ENCODE data around the gene THUMPD3.

Gene THUMPD3

DNA sequence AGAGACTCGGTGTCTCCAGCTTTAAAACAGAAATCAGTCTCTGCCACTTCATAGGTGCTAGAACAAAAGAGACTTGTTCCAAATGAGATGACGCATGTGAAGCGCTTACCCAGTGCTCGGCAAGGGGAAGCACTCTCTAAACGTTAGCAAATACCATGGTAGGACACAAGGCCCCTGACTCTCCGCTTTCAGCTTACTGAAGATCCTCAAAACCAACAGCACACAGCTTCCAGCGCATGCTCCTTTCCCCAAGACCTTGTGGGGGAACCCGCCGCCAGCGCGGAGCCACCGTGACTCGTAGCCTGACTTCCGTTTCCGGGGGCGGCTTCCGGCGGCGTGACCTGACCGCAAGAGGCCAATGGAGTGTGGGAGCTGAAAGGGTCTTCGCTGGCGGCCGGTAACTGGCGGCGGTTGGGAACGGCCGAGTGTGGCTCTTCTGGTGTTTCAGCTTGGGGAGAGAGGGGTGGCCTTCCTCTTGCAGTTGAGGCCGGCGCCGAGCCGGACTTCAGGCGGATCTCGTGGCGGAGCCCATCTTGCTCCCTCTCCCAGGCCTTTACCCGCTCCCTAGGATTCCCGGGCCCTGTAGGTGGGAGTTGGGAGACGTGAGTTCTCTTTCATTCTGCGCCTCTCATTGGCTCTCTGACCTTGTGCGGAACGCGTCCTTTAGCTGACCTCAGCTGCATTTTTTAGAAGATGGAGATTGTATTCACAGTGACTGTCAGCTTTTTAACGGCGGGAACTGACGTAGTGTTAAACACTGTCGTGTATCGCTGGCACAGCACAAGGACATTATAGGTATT is at the start of gene THUMPD3:
Gene THUMPD3 (plus strand): TSS at position 324 of the 800 bp plus-strand sequence. CDS start 2,015 bp downstream, outside the sequence.
- DNase-seq: peak; percentile 48

- no peak for DNase-seq
Observed at GRCh38 chr3:9314796-9315195, 48.1 kb upstream of the THUMPD3 start.

DNA sequence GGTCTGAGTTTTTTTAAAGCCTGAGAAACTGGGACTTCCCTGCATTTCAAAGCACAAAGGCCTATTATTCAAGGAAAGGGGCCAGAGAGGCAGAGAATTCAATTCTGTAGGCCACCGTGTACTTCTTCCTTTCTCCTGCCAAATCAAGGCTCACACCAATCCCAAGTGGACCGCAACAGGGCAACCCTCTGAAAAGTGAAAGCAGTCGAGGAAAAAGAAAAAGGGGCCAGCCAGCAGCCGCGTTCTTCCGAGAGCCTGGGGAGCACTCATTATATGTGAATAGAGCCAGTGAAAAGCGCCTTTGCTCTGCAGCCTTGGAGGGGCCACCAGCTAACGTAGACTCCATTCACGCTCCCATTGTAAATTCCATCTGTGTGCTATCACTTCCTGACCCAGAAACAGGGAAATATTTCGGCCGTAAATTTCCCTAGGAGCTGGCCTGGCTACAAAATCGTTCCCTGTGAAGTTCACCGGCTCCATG is 45.9 kb upstream of the THUMPD3 start:
- no peak for DNase-seq

DNA sequence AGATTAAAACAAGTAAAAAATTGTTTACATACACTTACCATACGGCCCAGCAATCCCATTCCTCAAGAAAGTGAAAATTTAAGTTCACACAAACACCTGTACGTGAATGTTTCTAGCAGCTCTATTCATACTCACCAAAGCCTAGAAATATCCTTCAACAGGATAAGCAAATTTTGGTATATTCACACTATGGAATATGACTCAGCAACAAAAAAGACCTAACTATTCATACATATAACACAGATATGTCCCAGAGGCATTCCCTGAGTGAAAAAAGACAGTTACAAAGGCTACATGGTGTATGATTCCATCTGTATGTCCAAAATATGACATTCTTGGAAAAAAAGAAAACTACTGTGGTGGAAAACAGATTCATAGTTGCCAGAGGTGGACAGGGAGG is 40.1 kb upstream of the THUMPD3 start:
- DNase-seq: no peak

GRCh38 chr3:9324944-9325343 is 37.9 kb upstream of the THUMPD3 start:
- no peak for DNase-seq

DNA sequence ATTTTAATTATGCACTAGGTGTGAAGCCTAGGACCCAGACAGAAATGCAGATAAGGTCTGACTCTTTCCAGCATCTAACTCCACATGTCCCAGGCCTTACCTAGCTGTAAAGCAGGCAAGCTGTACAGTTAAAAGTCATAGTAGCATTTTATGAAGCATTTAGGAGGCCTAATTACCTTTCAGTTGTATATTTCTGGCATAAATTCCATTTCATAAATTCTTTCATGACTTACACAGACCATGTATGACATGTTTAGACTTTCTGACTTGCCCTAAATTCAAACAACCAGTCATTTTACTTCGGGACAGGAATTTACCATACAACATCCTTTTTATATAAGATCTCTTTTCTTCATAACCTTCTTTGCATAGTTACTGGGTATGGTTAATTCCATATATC is 35.3 kb upstream of the THUMPD3 start:
- no peak for DNase-seq

- DNase-seq: no peak
Observed at GRCh38 chr3:9330166-9330703, 32.6 kb upstream of the THUMPD3 start.

DNA sequence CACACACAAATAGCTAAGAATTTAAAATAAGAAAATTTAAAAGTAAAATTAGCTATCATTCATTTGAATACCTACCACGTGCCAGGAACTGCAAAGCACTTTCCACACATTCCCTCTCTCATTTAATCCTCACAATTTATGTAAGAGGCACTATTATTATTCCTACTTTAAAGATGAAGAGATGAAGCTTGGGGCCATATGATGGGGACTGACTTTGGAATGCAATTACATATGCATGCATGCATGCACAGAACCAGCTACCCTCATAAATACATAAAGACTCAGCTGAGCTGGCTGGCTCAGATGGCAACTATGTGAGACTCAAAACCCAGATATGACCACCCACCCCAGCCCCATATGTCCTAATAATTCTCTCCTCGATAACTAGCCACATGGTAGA is 31.7 kb upstream of the THUMPD3 start:
- DNase-seq: no peak

- DNase-seq: no peak
Observed at GRCh38 chr3:9332250-9333030, 30.4 kb upstream of the THUMPD3 start.

- DNase-seq: peak; percentile 22
Observed at GRCh38 chr3:9339761-9340471, 22.9 kb upstream of the THUMPD3 start.

DNA sequence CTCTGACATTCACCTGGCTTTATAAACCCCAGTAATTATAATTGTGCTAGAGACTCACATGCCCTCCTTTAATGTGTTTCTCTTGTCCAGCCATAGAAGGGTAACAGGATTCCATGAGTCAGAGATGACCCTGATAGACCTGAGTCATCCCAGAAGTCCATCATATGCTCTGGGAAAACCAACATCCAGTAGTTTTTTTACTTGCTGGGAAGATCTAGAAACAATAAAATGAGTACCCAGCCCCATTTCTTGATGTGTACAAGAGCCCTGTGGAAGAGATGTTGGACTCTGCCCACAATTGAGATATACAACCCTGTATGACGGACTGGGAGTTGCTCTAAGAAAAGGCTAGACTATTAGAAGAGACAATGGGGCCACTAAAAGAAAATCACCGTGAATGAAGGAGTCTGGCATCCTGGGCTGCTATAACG is 22.4 kb upstream of the THUMPD3 start:
- DNase-seq: no peak

- no peak for DNase-seq
Observed at GRCh38 chr3:9342696-9343095, 20.2 kb upstream of the THUMPD3 start.

GRCh38 chr3:9343115-9343514 is 19.7 kb upstream of the THUMPD3 start:
- no peak for DNase-seq

DNA sequence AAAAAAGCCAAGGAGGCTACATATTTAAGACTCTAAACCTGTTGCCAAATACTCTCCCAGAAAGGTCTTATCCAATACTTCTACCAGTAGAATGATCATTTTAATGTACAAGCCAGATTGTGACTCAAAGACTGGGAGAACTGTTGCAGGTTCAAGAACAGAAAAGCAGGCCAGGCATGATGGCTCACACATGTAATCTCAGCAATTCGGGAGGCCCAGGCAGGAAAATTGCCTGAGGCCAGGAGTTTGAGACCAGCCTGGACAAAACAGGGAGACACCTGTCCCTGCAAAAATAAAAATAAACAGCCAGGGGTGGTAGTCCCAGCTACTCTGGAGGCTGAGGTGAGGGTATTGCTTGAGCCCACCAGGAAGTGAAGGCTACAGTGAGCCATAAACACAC is 17.8 kb upstream of the THUMPD3 start:
- no peak for DNase-seq

- no peak for DNase-seq
Observed at GRCh38 chr3:9346141-9346540, 16.7 kb upstream of the THUMPD3 start.

GRCh38 chr3:9347081-9347480 is 15.8 kb upstream of the THUMPD3 start:
- no peak for DNase-seq

- no peak for DNase-seq
Observed at GRCh38 chr3:9347887-9348286, 15.0 kb upstream of the THUMPD3 start.

DNA sequence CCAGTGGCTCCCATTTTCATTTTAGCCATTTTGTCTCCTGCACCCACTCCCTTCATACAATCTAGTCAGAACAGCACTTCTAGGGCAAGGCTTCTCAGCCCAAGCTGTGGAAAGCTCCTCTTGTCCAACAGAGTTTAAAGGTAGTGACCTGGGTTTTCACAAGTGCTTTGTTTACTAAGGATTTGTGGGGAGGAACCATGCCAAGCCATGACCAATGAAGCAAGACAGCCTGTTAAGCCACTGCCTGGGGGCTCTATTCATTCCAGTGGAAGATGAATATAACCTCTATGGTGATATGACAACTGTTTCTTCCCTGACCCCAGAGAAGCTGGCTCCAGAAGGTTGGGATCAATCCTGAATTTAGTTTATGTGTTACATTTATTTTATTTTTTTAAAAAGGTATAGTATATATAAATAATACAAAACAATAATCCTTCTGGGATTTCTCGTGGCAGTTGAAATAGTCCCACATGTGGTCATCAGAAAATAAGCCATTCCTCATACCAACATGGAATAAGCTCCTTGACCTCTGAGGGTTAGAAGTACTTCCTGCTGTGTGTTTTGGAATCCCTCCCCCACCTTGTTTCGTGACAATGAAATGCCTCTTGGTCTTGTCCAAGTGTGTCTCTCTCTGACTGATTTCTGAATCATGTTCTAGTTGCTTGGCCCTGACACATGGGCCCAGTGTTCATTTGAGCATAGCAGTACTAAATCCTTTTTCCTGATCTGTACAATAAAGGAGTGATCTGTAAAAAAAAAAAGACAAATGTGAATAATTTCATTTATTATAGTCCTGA is 13.3 kb upstream of the THUMPD3 start:
- DNase-seq: no peak

DNA sequence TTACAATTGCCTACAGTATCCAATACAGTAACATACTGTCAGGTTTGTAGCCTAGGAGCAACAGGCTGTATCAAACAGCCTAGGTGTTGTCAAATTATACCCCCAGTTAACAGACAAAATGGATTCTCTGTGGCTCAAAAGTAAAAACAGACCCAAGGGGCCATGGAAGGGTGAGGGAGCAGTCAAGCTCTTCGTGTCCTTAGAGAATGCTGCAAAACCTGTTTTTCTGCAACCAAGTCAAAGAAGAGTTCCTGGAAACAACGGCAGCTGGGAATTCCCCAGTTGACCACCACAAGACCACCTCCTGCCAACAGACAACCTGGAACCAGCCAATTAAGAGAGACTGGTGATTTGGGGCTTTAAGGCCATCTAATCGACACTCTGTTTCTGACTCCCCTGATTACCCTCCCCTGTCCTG is 11.1 kb upstream of the THUMPD3 start:
- no peak for DNase-seq

DNA sequence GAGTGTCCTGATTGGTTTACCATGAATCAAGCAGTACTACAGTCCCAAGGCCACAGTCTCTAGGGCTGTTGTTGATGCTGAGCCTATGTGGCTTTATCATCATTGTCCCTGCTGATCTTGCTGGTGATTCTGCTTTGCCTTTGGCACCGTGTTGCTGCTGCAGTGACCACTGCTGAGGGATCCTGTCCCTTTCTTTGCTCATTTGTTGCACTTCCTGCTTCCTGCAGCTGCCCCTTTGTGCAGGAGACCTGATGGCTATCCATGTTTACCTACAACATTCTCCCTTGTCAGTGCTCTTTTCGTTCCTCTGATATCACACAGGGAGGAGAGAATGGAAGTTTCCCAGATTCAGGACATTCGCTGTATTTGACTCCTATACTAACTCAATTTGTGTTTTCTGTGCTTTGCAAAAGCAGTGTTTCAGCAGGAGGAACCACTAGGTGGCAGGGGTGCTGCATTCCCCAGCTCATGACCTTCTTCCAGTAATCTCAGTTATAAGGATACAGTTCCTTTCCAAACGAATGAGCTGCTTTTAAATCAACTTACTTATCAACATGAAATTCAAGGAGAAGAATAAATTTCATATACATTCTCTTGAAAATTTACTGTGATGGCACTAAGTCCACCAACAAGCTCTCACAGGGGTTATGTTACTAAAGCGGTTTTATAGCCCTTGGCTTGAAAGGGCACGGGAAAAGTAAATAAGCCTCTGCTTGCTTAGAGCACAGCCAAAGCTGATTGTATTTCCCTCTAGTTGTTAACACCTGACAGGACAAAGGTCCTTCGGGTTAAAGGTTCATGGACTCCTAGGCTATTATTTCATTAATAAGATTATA is 9.7 kb upstream of the THUMPD3 start:
- DNase-seq: peak; percentile 2

DNA sequence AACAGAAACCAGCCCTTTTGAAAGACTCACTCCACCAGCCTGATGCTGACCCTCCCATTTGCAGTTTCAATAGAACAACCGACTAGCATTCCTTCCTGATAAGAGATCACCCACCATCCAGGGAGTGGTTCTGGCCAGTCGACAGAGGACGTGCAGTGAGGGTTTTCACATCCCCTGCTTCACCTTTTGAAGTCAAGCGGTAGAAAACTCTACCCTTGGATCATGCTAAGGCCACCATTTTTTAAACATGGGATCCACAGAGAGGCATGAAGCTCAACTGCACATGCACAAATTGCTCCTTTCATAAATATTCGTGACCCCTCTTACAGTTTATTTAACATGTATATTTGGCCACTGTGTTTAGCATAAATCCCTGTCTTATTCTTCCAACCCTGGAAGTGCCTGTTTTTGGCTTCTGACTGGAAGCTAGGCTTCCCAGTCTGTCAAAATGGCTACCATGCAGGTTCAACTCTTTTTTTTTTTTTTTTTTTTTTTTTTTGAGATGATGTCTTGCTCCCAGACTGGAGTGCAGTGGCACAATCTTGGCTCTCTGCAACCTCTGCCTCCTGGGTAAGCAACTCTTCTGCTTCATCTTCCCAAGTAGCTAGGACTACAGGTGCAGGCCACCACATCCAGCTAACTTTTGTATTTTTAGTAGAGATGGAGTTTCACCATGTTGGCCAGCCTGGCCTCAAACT is 1.0 kb upstream of the THUMPD3 start:
- DNase-seq: no peak

Data from NCI-H1694 treated with DMSO at 0.1 percent for 48 hours (cell line).